Kidney epithelial cell (primary cell): ENCODE results near the gene TMEM132D. TPM values are rescaled to one million over a fixed set of nuclear protein-coding genes. Genes with fewer than 3 reads are reported as not detected.

Experiments
- DNase-seq: peaks from one replicate; pipeline ENCODE4 v3.0.0-alpha.2; 2010; ENCODE audit warnings: low read depth
- H3K27me3 ChIP-seq: 2 replicates; pipeline ENCODE4 v1.6.0; 2011; ENCODE audit warnings: low read length; ENCODE audit not compliant: control insufficient read depth, insufficient read depth
- H3K36me3 ChIP-seq: 2 replicates; pipeline ENCODE4 v1.5.1; 2011; ENCODE audit warnings: low read length; ENCODE audit not compliant: control insufficient read depth, insufficient read depth
- H3K4me3 ChIP-seq: 2 replicates; pipeline ENCODE4 v1.5.1; 2011; ENCODE audit warnings: low read depth, mild to moderate bottlenecking, control low read depth, low read length
- total RNA-seq: library from RNA; depleted of rRNA; stranded (reverse); fragments of >200 nt; gene quantifications from 2 replicates; pipeline ENCODE4 v1.2.3, GENCODE V29; 2015
- TF ChIP-seq, protein P1 (sequence below): IDR thresholded peaks from 2 replicates; pipeline ENCODE4 v1.5.1; 2011; ENCODE audit warnings: mild to moderate bottlenecking, moderate library complexity, low read length, control low read depth, inconsistent platforms; ENCODE audit not compliant: insufficient read depth, poor library complexity, severe bottlenecking

Gene TMEM132D
- total RNA-seq, 1 donor from 2014 or later, result 6.4 TPM

DNA sequence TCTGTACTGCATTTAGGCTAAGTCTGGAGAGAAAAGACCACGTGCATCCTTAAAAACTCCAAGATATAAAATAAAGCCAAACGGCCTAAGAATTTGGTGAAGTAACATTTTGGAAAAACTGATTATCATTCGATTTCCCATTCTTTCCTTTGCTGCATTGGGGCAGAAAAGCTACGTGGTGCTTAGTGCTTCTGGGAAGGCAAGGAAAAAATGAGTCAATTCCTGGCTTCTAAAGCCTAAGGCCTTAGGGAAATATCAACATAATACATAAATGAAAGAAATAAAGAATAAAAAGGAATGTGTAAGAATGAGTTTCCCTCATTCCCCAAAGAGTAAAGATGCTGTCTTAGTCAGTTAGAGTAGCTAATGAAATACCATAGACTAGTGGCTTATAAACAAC is 530.1 kb downstream of the TMEM132D start:
- H3K4me3 ChIP-seq, result no peak overlapping the region
- no peaks in the 10 kb centered on the region for H3K27me3 ChIP-seq
- no peaks in the 10 kb centered on the region for H3K36me3 ChIP-seq
- DNase-seq, result no peak
- TF ChIP-seq, protein P1, sequence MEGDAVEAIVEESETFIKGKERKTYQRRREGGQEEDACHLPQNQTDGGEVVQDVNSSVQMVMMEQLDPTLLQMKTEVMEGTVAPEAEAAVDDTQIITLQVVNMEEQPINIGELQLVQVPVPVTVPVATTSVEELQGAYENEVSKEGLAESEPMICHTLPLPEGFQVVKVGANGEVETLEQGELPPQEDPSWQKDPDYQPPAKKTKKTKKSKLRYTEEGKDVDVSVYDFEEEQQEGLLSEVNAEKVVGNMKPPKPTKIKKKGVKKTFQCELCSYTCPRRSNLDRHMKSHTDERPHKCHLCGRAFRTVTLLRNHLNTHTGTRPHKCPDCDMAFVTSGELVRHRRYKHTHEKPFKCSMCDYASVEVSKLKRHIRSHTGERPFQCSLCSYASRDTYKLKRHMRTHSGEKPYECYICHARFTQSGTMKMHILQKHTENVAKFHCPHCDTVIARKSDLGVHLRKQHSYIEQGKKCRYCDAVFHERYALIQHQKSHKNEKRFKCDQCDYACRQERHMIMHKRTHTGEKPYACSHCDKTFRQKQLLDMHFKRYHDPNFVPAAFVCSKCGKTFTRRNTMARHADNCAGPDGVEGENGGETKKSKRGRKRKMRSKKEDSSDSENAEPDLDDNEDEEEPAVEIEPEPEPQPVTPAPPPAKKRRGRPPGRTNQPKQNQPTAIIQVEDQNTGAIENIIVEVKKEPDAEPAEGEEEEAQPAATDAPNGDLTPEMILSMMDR, result no peak

- TF ChIP-seq, protein P1, result no peak
- no peak for DNase-seq
- Histone ChIP-seq H3K27me3 (no peaks in the 10 kb centered on the region), H3K36me3 (no peaks in the 10 kb centered on the region), H3K4me3 (no peak overlapping the region)
Measured at GRCh38 chr12:129372876-129373275, 530.9 kb downstream of the TMEM132D start.

DNA sequence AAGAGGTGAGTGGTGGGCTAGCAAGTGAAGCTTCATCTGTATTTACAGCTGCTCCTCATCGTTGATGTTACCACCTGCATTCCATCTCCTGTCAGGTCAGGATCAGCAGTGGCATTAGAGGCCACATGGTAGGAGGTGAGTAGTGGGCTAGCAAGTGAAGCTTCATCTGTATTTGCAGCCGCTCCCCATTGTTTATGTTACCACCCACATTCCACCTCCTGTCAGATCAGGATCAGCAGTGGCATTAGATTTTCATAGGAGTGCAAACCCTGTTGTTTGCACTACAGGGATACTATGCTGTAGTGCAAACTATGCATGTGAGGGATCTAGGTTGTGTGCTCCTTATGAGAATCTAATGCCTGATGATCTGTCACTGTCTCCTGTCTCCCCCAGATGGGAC is 531.5 kb downstream of the TMEM132D start:
- Histone ChIP-seq H3K36me3 (no peaks in the 10 kb centered on the region), H3K4me3 (no peak overlapping the region), H3K27me3 (no peaks in the 10 kb centered on the region)
- DNase-seq, result no peak
- TF ChIP-seq, protein P1, result no peak

- Histone ChIP-seq H3K36me3 (no peaks in the 10 kb centered on the region), H3K27me3 (no peaks in the 10 kb centered on the region), H3K4me3 (no peak overlapping the region)
- DNase-seq, result no peak
- TF ChIP-seq, protein P1, result no peak
Measured at GRCh38 chr12:129371268-129371667, 532.6 kb downstream of the TMEM132D start.

DNA sequence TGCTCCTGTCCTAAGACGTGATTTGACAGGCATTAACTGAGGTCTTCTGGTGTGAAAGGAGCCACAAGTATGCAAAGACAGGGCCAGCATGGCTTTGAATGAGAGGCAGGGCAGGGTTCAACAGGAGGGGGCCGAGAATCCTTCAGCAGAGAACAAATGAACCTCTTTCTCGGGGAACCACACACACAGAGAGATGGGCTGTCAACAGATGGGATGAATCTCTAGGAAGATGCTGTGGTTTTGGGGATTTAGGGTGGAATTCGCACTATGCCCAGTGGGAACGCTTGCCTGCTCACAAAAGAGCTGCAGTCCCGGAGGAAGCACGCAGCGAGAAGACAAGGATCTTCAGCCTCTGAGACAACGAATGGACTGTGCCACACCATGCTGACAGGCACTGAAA is 537.2 kb downstream of the TMEM132D start:
- no peak overlapping the region for H3K4me3 ChIP-seq
- TF ChIP-seq, protein P1, result no peak
- H3K27me3 ChIP-seq, result no peaks in the 10 kb centered on the region
- DNase-seq, result no peak
- no peaks in the 10 kb centered on the region for H3K36me3 ChIP-seq

DNA sequence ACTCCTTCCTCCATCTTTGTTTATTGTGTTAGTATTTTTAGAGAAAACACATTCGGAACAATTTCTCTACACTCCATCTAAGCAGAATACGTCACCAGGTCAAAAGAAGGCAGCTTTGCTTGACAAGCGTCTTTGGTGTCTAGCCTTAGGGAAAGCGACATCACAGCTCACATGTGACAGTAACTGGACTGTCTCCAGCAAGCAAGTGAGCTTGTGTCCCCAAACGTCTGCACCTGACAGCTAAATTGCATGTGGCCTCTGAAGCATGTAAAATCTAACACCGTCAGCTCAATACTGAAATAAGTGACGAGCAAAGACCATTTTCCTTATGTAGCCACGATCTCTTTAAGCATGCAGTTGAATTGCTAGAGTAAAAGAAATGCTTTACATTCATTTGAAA is 540.8 kb downstream of the TMEM132D start:
- TF ChIP-seq, protein P1, result no peak
- DNase-seq, result no peak
- no peak overlapping the region for H3K4me3 ChIP-seq
- H3K36me3 ChIP-seq, result no peaks in the 10 kb centered on the region
- no peaks in the 10 kb centered on the region for H3K27me3 ChIP-seq
